ENCODE measurements around the gene GNGT1. TPM values are rescaled to one million over a fixed set of nuclear protein-coding genes. Genes with fewer than 3 reads are reported as not detected.

The GNGT1 gene
- total RNA-seq, 1 experiment from 2014 or later = not detected

DNA sequence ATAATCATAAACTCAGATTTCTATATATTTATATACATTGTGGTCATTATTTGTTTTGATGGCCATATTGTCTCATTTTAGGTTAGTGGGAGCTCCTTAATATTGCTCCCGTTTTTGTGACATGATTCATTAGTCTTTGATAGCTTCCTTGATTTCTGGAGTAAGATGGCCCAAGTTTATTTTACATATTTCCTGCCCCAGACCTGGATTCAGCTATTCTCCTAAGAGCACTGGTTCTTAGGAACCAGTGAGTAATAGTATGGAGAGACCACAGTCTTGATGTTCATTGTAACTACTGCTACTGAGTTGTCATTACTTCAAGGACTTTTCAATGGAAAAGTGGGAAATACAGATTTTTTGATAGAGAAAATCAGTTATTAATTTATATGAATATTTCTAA, 21.8 kb upstream of the GNGT1 start:
- CTCF ChIA-PET = no interaction called here
- POLR2A ChIA-PET (ENCODE audit: low non-redundant PET) = no interaction called here
- Histone ChIP-seq H3K27ac (ENCODE audit: low read depth, low read length, poor library complexity, severe bottlenecking) (no peak overlapping the region), H3K9me3 (ENCODE audit: low read depth, low read length, poor library complexity, severe bottlenecking) (peaks cover 3% of the 10 kb centered on the region), H3K4me3 (ENCODE audit: low read depth, low read length, poor library complexity, severe bottlenecking) (no peak overlapping the region), H3K27me3 (replicated peaks; ENCODE audit: insufficient read depth, low read depth, low read length, poor library complexity) (no peaks in the 10 kb centered on the region), H3K4me1 (ENCODE audit: insufficient read depth, low read length, poor library complexity, severe bottlenecking) (no peaks in the 10 kb centered on the region), H3K36me3 (ENCODE audit: insufficient read depth, low read length, poor library complexity, severe bottlenecking) (no peaks in the 10 kb centered on the region)
- BruUV-seq (replicated peaks) = no TSS peak
- TF ChIP-seq EZH2 (IDR thresholded peaks at IDR 0.05; ENCODE audit: borderline replicate concordance, low read depth, low read length, poor library complexity, severe bottlenecking) = no peak
- TF ChIP-seq, protein P1, sequence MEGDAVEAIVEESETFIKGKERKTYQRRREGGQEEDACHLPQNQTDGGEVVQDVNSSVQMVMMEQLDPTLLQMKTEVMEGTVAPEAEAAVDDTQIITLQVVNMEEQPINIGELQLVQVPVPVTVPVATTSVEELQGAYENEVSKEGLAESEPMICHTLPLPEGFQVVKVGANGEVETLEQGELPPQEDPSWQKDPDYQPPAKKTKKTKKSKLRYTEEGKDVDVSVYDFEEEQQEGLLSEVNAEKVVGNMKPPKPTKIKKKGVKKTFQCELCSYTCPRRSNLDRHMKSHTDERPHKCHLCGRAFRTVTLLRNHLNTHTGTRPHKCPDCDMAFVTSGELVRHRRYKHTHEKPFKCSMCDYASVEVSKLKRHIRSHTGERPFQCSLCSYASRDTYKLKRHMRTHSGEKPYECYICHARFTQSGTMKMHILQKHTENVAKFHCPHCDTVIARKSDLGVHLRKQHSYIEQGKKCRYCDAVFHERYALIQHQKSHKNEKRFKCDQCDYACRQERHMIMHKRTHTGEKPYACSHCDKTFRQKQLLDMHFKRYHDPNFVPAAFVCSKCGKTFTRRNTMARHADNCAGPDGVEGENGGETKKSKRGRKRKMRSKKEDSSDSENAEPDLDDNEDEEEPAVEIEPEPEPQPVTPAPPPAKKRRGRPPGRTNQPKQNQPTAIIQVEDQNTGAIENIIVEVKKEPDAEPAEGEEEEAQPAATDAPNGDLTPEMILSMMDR (conservative IDR thresholded peaks at IDR 0.05; ENCODE audit: low read depth, low read length) = no peak
- DNase-seq (ENCODE audit: low spot score) = no peak
- intact Hi-C loops (cut with micrococcal nuclease; ENCODE audit: unreplicated experiment) = no loop called here

DNA sequence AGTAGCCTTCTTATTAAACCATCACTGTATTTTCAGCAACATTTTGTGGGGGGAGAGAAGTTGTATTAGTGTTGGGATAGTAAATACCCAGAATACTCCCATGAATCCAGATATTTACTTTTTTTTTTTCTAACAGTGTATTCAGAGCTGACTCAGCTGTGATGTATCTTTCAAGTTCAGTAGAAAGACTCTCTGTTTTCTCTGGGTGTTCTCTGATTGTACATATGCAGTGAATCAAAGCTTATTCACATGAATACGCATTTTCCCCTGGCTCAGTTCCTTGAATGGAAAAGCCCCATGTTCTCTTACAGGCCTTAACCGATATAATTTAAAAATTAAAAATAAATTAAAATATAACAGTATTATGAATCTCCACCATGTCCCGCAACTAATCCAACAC, 17.1 kb upstream of the GNGT1 start:
- Histone ChIP-seq H3K27me3 (replicated peaks; ENCODE audit: insufficient read depth, low read depth, low read length, poor library complexity) (no peaks in the 10 kb centered on the region), H3K4me1 (ENCODE audit: insufficient read depth, low read length, poor library complexity, severe bottlenecking) (no peaks in the 10 kb centered on the region), H3K27ac (ENCODE audit: low read depth, low read length, poor library complexity, severe bottlenecking) (no peak overlapping the region), H3K36me3 (ENCODE audit: insufficient read depth, low read length, poor library complexity, severe bottlenecking) (no peaks in the 10 kb centered on the region), H3K4me3 (ENCODE audit: low read depth, low read length, poor library complexity, severe bottlenecking) (no peak overlapping the region), H3K9me3 (ENCODE audit: low read depth, low read length, poor library complexity, severe bottlenecking) (no peaks in the 10 kb centered on the region)
- DNase-seq (ENCODE audit: low spot score) = no peak
- no peak for TF ChIP-seq EZH2 (IDR thresholded peaks at IDR 0.05; ENCODE audit: borderline replicate concordance, low read depth, low read length, poor library complexity, severe bottlenecking)
- TF ChIP-seq, protein P1 (conservative IDR thresholded peaks at IDR 0.05; ENCODE audit: low read depth, low read length) = no peak
- CTCF ChIA-PET = no interaction called here
- no TSS peak for BruUV-seq (replicated peaks)
- intact Hi-C loops (cut with micrococcal nuclease; ENCODE audit: unreplicated experiment) = no loop called here
- POLR2A ChIA-PET (ENCODE audit: low non-redundant PET) = no interaction called here

DNA sequence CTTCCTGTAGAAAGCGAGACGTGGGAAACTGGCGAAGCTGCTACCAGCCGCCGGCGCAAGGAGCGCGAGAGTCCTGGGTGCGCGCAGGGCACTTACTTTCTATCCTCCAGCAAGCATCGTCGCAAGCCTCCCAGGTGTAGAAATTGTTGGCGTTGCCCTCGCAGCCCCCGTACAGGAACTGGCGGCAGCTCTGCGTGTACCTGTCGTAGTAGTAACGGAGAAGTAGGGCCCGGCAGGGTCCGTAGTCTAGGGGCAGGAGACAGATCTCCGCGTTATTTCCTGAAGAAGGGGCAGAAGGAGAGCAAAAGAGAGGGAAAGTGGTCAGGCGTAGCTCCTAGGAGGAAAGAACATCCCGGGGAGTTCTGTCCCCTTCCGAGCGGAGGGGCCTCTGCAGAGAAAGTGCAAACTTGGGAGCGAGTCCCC, 16.3 kb upstream of the GNGT1 start:
- TF ChIP-seq, protein P1 (conservative IDR thresholded peaks at IDR 0.05; ENCODE audit: low read depth, low read length) = no peak; the same call in 1 of the 2 replicates
- no peak for TF ChIP-seq EZH2 (IDR thresholded peaks at IDR 0.05; ENCODE audit: borderline replicate concordance, low read depth, low read length, poor library complexity, severe bottlenecking)
- Histone ChIP-seq H3K4me3 (ENCODE audit: low read depth, low read length, poor library complexity, severe bottlenecking) (peak overlapping the region; percentile 58), H3K4me1 (ENCODE audit: insufficient read depth, low read length, poor library complexity, severe bottlenecking) (peaks cover 4% of the 10 kb centered on the region), H3K27ac (ENCODE audit: low read depth, low read length, poor library complexity, severe bottlenecking) (no peak overlapping the region), H3K27me3 (replicated peaks; ENCODE audit: insufficient read depth, low read depth, low read length, poor library complexity) (no peaks in the 10 kb centered on the region), H3K36me3 (ENCODE audit: insufficient read depth, low read length, poor library complexity, severe bottlenecking) (no peaks in the 10 kb centered on the region), H3K9me3 (ENCODE audit: low read depth, low read length, poor library complexity, severe bottlenecking) (no peaks in the 10 kb centered on the region)
- DNase-seq (ENCODE audit: low spot score) = peak; percentile 69
- CTCF ChIA-PET = interaction anchor here (0.7 kb wide), 1 partner anchor 1247 kb away, joined by 3 read pairs; no protein-coding TSS in a partner anchor
- intact Hi-C loops (cut with micrococcal nuclease; ENCODE audit: unreplicated experiment) = loop anchor here (1.0 to 5.0 kb wide), 2 partner anchors 34 to 377 kb away; no protein-coding TSS in a partner anchor
- POLR2A ChIA-PET (ENCODE audit: low non-redundant PET) = no interaction called here
- no TSS peak for BruUV-seq (replicated peaks)

Measured in A673 (cell line).